ENCODE measurements around the gene BLOC1S1. TPM values are rescaled to one million over a fixed set of nuclear protein-coding genes. Genes with fewer than 3 reads are reported as not detected.

The BLOC1S1 gene
- total and polyA plus RNA-seq, 2 of the 4 experiments (the other 2 are of a cell fraction), result 128 to 285 TPM

DNA sequence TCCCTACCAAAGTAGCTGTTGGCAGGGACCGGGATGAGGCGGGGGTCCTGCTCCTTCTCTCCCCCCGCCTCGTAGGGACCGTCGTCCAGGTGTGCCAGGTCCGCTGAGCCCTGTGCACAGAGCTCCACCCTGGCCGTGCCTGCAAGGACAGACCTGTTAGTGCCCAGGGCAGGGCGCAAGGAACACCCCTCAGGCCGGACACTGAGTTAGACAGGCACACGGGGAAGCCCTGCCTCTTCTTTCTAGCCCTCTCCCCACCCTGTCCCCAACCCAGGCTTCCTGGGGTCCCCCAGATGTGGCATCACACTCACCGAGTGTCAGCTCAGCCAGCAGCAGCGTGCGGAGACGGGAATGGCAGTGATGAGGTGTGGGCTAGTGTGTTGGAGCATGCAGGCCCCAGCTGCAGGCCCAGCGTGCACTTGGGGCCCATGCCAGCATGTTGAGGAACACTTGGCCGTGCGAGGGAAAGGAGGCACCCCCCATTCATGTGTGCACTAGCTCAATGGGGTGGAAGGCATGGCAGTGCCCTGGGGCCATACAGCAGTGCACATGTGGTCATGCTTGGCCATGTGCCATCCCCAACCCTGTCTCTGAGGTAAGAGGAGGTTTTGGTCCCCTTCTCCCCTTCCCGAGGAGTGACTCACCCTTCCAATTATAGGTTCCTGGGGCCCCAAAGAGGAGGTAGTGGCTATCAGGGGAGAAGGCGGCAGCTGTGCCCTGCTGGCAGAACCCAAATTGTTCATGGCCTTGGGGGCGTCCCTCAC lies 15.4 kb upstream of the BLOC1S1 start:
- Histone ChIP-seq H2AK9ac (replicated peaks; ENCODE audit: low read depth, low read length, poor library complexity) (no peak overlapping the region), H3K27ac (ENCODE audit: insufficient read depth, low read length) (no peak overlapping the region), H3K4me2 (ENCODE audit: low read depth, low read length) (no peak overlapping the region), H4K91ac (ENCODE audit: insufficient read depth, low read depth, low read length) (no peak overlapping the region), H2BK20ac (ENCODE audit: low read depth, low read length) (no peak overlapping the region), H2BK15ac (ENCODE audit: low read depth, low read length) (no peak overlapping the region), H3K27me3 (ENCODE audit: control insufficient read depth, insufficient read depth, low read length) (peaks cover 22% of the 10 kb centered on the region), H3K23ac (ENCODE audit: low read depth, low read length) (no peak overlapping the region), H3K79me1 (ENCODE audit: low read depth in 1 of 2, low read length in 2 of 2) (no peaks in the 10 kb centered on the region), H3K9me1 (ENCODE audit: insufficient read depth, low read length) (no peaks in the 10 kb centered on the region), H3K18ac (ENCODE audit: low read depth, low read length) (no peak overlapping the region), H3K56ac (ENCODE audit: extremely low read depth, insufficient read depth, low read length) (no peak overlapping the region), H4K8ac (ENCODE audit: low read depth in 2 of 2, low read length in 2 of 2) (no peak overlapping the region), H4K5ac (ENCODE audit: low read depth, low read length) (no peak overlapping the region), H3K14ac (replicated peaks; ENCODE audit: low read depth, low read length) (no peak overlapping the region), H2AK5ac (ENCODE audit: low read depth, low read length) (no peak overlapping the region), H3K9ac (ENCODE audit: low read depth, low read length) (no peak overlapping the region), H3K4me3 (ENCODE audit: insufficient read depth, low read depth, low read length) (no peak overlapping the region), H3K4ac (ENCODE audit: low read depth, low read length) (no peak overlapping the region), H2BK5ac (ENCODE audit: low read depth, low read length, poor library complexity, severe bottlenecking) (no peak overlapping the region), H2BK120ac (ENCODE audit: low read depth, low read length) (no peak overlapping the region), H3K36me3 (ENCODE audit: control insufficient read depth, insufficient read depth, low read length) (no peaks in the 10 kb centered on the region), H3K9me3 (ENCODE audit: control insufficient read depth, insufficient read depth, low read length) (no peaks in the 10 kb centered on the region), H2AFZ (replicated peaks; ENCODE audit: low read length, poor library complexity) (no peak overlapping the region), H3K4me1 (ENCODE audit: control insufficient read depth, insufficient read depth, low read length) (peaks cover 2% of the 10 kb centered on the region; the same call in 1 of the 2 replicates), H4K20me1 (ENCODE audit: insufficient read depth, low read length) (no peaks in the 10 kb centered on the region)
- WGBS, 2 experiments (ENCODE audit: extremely low coverage in 2 of 2, insufficient read length in 1 of 2), result 32% methylated on average over 3 of the region's 21 CpGs; no CpG with 5 or more reads in 1 of the 2 experiments
- dilution Hi-C loops (cut with HindIII; ENCODE audit: low sequenced_read_pairs, unreplicated experiment), result no loop called here
- intact Hi-C loops (cut with micrococcal nuclease), result no loop called here
- CTCF ChIA-PET, result no interaction called here
- TF ChIP-seq FOS (IDR thresholded peaks at IDR 0.05; ENCODE audit: low read depth, low read length) (no peak), MAZ (IDR thresholded peaks at IDR 0.05; ENCODE audit: borderline replicate concordance, low read depth, low read length) (no peak), NFE2L2 (IDR thresholded peaks at IDR 0.05; ENCODE audit: low read depth, low read length) (no peak), MXI1 (IDR thresholded peaks at IDR 0.05; ENCODE audit: borderline replicate concordance, low read depth, low read length) (no peak), MAFK (IDR thresholded peaks at IDR 0.05; ENCODE audit: low read depth, low read length) (no peak), SMC3 (IDR thresholded peaks at IDR 0.05; ENCODE audit: low read depth, low read length) (no peak), POLR2A (IDR thresholded peaks at IDR 0.05; ENCODE audit: low read depth, low read length) (no peak), RAD21 (IDR thresholded peaks at IDR 0.05; ENCODE audit: low read length) (no peak), ELK1 (IDR thresholded peaks at IDR 0.05; ENCODE audit: borderline replicate concordance, low read depth, low read length) (no peak), RFX5 (IDR thresholded peaks at IDR 0.05; ENCODE audit: low read depth, low read length) (no peak), CEBPB (IDR thresholded peaks at IDR 0.05; ENCODE audit: low read depth, low read length) (no peak), BHLHE40 (IDR thresholded peaks at IDR 0.05; ENCODE audit: low read depth, low read length) (no peak), CHD1 (IDR thresholded peaks at IDR 0.05; ENCODE audit: low read depth, low read length) (no peak), RCOR1 (IDR thresholded peaks at IDR 0.05; ENCODE audit: insufficient replicate concordance, low read length) (no peak)
- TF ChIP-seq, protein P1, sequence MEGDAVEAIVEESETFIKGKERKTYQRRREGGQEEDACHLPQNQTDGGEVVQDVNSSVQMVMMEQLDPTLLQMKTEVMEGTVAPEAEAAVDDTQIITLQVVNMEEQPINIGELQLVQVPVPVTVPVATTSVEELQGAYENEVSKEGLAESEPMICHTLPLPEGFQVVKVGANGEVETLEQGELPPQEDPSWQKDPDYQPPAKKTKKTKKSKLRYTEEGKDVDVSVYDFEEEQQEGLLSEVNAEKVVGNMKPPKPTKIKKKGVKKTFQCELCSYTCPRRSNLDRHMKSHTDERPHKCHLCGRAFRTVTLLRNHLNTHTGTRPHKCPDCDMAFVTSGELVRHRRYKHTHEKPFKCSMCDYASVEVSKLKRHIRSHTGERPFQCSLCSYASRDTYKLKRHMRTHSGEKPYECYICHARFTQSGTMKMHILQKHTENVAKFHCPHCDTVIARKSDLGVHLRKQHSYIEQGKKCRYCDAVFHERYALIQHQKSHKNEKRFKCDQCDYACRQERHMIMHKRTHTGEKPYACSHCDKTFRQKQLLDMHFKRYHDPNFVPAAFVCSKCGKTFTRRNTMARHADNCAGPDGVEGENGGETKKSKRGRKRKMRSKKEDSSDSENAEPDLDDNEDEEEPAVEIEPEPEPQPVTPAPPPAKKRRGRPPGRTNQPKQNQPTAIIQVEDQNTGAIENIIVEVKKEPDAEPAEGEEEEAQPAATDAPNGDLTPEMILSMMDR (conservative IDR thresholded peaks at IDR 0.05; ENCODE audit: low read depth, low read length), result no peak
- TF ChIP-seq, protein P2, sequence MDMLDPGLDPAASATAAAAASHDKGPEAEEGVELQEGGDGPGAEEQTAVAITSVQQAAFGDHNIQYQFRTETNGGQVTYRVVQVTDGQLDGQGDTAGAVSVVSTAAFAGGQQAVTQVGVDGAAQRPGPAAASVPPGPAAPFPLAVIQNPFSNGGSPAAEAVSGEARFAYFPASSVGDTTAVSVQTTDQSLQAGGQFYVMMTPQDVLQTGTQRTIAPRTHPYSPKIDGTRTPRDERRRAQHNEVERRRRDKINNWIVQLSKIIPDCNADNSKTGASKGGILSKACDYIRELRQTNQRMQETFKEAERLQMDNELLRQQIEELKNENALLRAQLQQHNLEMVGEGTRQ (IDR thresholded peaks at IDR 0.05; ENCODE audit: low read depth, low read length), result no peak
- POLR2A ChIA-PET (ENCODE audit: unreplicated experiment), result interaction anchor here (0.6 kb wide), 1 partner anchor 1436 kb away, joined by 4 read pairs; no protein-coding TSS in a partner anchor
- ATAC-seq (ENCODE audit: low read depth), result no peak
- BruUV-seq (replicated peaks), result no TSS peak
- in situ Hi-C loops (cut with MboI; ENCODE audit: low sequenced_read_pairs), result no loop called here
- peak; percentile 39 for DNase-seq

Measured in IMR-90 (cell line).